ENCODE measurements around the gene LIMS2.

Gene LIMS2, protein sequence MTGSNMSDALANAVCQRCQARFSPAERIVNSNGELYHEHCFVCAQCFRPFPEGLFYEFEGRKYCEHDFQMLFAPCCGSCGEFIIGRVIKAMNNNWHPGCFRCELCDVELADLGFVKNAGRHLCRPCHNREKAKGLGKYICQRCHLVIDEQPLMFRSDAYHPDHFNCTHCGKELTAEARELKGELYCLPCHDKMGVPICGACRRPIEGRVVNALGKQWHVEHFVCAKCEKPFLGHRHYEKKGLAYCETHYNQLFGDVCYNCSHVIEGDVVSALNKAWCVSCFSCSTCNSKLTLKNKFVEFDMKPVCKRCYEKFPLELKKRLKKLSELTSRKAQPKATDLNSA

DNA sequence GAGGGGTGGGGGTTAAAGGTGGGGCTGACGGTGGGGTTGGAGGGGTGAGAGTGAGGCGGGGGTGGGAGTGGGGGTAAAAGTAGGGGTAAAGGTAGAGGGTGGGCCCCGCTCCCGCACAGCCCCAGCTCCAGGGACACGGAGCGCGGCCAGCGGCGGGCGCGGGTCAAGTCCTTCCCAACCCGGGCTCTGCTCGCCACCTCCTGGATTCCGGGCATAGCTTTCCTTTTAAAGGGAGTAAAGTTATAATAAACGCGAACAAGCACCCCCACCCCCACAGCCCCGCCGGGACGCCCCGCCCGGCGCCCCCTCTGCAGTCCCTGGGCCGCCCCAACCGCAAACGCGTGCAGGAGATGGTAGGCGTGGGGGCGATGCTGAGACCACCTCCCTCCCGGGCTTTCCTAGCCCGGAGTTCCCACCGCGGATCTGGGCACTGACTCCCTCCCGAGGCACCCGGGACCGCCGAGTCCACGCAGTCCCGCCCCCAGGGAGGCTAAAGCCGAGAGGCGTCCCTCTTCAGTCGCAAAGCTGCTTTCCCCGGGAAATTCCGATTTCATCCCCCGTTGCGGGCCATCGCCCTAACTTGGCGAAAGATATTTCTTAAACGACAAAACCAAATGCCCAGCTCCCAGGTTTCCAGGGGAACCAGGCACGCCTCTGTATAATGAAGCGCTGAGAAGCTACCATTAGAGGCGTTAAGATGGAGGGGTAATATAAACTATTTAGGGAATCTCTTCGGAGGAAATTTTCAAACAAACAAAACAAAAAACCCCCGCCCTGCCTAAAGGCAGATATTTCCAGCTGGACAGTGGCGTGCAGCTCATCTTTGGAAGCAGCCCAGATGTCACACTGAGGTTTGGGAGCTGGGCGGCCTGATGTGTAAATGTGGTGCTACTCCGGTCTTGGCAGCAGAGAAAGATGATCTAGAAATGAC lies at the start of gene LIMS2:
TSS of gene LIMS2 (minus strand) at position 200 of the 931 bp plus-strand sequence. CDS start 506 bp downstream, outside the sequence.
- no peak for DNase-seq

DNA sequence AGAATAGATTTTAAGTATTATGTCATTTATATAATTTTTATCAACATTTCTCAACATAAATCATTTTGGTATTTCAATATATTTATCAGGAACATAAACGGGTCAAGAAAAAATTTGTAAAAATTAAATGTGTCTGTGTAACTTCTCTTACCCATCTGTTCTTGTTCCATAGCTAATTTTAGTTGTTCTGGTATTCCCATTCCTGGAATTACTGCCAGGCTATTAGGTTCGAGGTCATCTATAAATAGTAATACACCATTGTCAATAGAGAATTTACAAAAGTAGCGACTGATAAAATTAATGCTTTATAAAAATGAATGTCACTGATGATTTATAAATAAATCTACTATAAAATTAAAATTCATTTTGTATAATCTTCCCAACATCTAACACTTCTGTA lies 47.5 kb upstream of the LIMS2 start:
- DNase-seq = no peak

DNA sequence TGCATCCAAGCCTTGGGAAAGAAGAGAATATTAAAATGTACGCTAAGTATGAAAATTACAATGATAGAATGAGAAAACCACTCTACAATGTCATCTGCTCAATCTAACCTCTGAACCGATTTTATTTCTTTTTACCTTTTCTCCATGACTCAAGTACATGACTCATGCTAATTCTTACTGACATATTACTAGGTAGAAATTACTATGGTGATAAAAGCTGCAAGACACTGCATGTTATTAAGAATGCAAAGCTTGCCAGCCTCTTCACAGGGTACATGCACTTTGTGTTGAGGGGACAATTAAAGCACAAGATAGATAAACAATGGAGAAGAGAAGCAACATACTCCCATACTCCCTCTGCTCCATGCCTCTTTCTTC lies 46.6 kb upstream of the LIMS2 start:
- no peak for DNase-seq

DNA sequence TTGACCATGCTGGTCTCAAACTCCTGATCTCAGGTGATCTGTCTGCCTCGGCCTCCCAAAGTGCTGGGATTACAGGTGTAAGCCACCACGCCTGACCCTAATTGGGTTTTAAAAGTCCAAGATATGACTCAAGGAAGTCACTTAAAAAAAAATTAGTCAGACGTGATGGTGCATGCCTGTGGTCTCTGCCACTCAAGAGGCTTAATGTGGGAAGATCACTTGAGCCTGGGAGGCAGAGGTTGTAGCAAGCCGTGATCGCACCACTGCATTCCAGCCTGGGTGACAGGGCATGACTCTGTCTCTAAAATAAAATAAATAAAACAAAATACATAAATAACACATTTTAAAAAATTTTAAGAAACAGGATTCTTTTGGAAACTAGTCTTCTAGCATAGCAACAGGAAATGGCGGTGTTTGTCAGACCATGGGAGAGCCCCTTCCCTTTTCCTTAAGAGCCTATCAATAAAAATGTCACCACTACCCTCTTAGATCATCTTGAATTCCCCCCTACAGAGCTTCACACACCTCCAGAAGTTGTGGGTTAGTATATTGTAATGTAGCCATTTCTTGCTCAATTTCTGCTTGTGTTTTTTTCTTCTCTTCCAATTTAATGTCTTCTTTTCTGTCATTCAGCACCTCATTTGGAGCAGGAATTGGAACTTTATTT lies 46.1 kb upstream of the LIMS2 start:
- no peak for DNase-seq

DNA sequence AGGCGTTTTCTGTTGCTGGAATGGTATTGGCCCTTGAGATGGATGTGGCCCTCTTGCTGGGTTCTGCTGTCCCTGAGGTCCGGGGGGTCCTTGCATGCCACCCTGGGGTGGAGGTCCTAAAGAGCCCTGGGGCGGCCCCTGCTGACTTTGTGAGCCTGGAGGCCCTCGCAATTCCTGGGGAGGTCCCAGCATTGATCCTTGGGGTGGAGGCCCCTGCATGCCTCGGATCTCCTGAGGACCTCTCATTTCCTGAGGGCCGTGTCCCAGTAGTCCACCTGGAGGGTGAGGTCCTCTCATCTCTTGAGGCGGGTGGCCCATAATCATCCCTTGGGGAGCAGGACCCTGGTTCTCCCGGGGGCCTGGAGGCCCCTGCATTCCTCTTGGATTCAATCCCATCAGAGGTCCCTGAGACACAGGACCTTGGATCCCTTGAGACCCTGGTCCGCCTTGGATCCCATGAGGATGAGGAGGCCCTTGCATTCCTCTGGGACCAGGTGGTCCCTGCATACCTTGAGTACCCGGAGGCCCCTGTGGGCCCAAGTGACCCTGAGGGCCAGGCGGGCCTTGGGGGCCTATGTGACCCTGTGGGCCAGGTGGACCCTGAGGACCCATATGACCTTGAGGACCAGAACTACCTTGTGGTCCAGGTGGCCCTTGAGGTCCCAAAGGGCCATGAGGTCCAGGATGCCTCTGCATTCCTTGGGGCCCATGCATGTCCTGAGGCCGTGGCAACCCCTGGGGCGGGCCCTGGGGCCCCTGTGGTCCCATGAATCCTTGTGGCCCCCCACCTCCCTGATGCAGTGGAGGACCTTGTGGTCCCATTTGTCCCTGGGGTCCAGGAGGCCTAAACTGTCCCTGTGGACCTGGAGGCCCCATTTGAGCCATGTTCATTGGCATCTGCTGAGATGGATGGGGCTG lies 44.2 kb upstream of the LIMS2 start:
- no peak for DNase-seq

DNA sequence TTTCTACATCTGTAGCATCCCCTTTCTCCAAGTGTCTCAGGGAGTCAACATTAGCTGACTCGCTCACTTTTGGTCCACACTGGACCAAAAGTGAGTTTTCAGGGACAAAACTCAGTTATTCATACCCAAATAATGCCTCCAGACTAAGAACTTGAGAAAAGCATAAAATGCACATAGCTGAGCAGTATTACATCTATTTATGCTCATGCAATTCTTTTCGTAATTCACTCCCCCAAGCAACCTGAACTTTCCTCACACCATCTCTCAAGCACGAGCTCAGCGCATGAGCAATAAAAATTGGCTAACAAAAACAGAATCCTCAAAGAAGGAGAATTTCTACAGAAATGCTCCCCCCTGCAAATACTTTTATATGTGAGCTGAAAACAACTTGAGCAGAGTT lies 42.9 kb upstream of the LIMS2 start:
- no peak for DNase-seq

DNA sequence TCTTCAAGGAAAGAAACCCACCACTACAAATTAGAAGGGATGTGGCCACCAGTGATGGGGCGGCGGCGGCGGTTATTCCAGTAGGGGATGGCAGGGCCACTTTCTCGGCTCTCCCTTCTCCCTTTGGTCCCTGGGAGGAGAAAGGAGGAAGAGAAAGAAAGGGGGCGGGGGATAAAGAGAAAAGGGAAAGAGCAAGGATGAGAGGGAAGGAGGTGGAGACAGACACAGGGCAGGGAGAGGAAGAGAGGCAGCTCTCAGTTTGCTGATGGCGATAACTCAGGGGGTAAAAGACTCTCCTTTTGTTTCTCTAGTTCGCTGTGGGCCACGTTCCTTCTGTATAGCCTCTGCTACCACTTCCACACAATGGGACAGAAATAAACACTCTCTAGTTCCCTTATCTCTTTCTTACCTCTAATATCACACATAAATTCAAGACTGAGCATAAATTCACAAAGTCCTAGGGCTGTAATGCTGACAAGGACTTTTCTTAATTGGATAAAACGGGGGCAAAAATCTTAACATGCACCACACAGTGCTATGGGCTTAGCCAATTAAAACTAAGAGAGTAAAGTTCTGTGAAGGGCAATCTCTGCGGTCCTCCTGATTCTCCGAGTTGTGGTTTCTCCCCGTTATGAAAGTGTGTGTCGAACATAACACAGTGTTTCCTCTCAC lies 40.6 kb upstream of the LIMS2 start:
- no peak for DNase-seq

DNA sequence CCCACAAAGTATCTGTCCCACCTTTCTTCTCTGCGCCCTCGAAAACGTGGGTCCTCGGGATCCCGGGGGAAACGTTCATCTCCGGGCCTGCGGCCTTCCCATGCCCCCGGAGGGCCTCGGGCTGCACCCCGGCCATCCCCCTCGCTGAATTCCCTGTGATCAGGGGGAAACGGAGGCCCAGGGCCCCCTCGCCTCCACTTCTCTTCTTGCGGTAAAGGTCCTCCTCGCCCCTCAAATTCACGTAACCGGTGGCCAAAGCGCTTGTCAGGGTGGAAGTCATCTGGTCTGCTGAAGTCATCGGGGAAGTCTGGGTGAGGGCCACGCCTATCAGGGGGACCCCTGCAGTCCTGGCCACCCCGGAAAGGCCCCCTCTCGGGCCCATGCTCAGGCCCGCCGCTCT lies 38.2 kb upstream of the LIMS2 start:
- DNase-seq = no peak

DNA sequence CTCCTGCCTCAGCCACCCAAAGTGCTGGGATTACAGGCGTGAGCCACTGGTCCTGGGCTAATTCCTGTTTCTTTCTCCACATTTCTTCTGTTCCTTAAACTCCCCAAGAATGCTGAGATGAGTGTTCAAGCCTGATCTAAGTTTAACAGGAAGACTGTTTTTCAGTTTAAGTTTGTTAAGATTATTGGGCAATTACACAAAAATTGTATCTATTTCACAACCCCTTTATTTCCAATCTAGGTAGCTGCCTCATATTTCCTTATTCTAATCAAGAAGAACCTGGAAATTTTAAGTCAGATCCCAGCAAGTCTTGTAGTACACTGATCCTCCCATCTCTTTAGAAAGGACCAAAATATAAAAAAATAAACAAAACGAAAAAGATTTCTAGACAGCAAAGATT lies 37.7 kb upstream of the LIMS2 start:
- DNase-seq = no peak

DNA sequence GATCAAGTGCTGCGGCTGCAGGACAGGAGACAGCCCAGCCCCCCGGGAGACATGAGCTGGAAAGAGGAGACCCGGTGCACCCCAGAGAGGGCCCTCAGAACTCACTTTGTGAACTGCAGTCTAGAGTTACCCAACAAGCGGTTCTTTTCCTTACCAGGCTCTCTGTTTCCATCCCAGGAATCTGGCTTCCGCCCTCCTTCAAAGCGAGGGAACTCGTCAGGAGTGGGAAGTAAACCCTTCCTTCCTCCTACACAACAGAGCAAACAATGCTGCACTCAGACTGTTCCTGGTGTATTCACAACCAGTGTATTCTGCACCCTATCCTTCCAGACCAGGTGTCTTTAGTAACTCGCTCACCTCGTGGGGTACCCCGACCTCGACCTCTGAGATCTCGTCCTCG lies 34.0 kb upstream of the LIMS2 start:
- no peak for DNase-seq

DNA sequence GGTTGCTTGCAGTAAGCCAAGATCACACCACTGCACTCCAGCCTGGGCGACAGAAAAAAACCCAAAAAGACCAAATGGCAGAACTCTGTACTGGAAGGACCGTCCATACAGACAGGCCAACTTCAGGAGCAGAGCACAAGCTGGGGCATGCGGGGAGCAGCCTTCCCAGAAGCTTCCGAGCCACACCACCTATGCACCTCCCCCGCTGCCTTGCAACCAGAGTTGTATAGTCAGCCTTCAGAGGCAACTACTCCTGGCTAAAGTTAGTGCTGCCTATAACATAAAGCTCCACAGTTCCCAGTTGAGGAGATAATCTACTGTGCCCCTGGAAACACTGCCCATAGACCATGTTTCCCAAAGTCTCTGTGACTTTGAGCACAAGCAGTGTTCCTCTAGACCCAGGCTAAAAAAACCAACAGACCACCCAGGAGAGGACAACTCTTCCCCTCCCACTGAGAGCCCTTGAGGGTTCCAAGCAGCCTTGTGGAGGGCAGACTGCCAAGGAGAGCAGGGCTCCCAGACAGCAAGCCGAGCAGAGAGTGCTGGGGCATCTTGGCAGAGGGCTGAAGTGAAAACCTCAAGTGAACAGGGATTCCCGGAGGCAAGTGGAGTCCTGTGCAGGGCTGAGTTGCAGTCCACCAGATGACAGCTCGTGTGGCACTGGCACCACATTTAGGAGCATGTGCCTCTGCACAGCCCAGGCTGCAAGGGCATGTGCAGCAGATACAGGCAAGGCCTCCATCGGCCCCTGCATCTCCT lies 32.7 kb upstream of the LIMS2 start:
- no peak for DNase-seq

DNA sequence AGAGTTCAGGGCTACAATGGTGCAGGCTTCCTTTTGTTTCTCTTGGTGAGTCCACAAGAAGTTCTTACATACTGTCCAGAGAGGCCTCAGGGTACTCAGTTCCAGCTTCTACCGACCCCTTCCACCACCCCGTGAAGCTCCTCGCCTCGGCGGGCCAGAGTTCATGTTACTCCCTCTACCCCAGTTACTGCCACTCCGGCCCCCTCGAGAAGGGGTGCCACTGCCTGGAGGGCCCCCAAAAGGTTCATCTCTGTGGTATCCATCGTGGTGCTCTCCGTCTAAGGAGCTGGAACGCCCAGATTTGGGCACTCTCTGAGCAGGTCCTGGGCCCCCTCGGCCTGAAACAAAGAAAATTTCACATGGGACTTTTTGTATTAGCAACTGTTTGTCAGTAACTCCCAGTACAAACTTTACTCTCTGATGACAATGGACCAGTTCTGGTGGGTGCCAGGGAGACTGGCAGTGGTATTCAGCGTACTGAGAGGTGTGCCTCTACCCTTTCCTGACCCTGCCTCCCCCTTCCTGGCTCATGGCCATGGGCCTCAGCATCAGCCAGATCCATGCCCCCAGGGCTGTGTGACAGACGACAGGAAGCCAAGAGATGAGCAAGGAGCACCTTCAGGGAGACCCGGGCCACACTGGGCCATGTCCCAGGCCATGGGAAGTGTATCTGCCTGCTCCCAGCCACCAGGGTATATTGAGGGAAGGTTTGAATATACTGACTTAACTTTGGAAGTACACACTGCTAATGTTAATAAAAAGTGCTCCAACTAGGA lies 31.1 kb upstream of the LIMS2 start:
- no peak for DNase-seq

DNA sequence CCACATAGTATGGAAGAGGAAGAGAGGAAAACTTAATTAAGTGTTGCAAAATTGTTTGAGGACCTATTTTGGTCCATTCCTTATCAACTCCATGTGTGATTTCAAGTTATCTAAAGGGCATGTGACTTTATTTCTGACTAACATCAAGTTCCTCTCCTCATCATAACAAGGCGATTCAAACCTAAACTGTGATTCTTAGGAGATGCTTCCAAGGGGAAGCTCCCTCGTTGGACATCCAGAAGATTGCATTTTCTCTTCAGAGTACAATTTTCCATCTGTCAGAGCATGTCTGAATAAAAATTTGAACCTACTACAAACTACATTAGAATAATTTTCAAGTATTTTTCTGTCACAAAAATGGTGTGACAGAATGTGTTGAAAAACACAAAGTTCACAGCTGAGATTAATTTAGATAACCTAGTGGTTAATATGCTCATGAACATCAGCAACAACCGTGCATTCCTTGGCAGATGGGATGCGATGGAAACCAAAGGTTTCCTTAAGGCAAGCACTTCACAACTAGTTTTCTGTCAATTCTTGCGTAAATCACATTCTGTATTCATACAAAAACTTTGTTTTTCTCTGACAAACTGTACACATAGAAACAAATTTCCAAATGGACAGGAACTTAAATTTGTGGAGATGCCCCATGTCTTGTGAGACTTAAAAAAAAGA lies 30.2 kb upstream of the LIMS2 start:
- DNase-seq = no peak

DNA sequence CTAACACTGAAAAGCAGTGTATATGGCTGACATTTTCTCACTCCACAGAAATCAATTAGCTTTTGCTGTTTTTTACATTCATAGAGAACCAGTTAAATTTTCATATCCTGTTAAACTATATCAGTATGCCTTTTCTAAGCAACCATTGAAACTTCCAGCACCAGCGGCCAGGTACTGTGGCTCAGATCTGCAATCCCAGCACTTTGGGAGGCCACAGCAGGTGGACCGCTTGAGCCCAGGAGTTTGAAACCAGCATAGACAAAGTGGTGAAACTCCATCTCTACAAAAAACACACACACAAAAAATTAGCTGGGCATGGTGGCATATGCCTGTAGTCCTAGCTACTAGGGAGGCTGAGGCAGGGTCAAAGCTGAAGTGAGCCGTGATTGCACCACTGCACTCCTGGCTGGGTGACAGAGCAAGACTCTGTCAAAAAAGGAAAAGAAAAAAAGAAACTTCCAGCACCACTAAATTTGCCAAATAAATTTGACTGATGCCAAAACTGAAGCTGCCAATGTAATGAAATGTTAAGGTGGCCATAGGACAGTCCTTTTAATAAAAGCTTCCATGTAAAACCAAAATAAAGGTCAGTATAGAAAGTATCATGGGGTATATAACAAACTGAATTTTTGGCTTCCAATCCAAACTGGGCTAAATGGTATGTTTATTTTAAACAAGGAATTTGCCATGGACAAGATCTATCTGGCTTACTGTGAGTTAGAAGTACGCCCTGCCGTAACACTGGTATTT lies 29.5 kb upstream of the LIMS2 start:
- no peak for DNase-seq

DNA sequence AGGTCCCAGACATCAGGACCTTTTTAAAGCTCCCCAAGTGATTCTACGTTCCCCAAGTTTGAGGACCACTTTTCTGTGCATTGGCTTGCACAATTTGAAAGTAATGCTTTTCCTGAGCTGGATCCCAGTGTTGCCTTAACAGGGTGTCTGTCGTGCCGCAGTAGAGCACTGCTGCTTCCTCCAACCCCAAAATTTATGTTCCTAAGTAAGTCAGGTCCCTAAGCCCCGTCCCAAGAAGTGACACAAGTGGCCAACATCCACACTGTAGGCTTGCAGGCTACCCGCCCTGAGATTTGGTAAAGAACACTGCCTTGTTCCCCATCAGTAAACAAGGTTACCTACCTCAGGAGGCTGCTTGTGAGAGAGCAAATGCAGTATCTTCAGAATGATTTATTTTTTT lies 28.0 kb upstream of the LIMS2 start:
- no peak for DNase-seq

DNA sequence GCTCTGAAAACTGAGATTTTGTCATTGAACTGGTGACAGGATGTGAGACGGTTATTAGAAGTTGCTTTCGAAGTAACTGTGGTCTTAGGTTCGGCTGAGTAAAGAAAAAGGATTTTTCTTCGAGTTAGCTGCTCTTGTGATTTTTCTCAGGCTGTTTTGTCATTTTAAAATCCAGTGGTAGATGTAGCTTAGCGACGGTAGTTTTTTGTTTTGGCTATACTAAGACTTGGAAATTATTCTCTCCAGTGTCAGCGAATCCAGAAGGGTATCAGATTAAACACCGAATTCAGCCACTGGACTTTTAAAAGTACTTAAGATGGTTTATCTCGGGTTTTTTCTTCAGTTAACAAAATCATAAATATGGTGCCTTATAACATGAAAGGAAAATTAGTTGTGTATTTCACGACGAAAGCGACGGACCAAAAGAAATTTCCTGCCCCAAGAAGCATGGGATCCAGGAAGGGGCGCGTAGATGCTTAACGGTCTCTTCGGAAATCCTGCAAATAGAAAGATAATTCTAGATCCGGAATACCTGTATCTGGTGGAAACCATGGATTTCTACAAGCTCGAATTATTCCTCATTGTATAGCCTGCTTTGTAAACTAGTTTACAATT lies 27.2 kb upstream of the LIMS2 start:
- no peak for DNase-seq

DNA sequence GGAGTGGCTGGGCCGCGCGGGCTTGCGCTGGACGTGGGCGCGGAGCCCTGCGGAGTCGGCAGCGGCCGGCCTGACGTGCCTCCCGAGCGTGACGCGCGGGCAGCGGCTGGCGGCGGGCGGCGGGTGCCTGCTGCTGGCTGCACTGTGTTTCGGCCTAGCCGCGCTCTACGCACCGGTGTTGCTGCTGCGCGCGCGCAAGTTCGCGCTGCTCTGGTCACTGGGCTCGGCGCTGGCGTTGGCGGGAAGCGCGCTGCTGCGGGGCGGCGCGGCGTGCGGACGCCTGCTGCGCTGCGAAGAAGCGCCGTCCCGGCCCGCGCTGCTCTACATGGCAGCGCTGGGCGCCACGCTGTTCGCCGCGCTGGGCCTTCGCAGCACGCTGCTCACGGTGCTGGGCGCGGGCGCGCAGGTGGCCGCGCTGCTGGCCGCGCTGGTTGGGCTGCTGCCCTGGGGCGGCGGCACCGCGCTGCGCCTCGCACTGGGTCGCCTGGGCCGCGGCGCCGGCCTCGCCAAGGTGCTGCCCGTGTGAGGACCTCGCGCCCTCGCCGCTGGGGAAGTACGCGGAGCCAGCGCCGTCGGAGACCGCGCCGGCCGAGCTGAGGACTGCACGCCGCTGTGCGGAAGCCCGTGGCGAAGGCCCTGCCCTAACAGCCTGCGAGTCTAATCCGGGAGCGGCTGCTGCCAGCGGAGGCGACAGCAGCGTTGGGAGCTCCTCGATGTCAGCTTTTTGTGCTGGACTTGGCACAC lies 26.5 kb upstream of the LIMS2 start:
- DNase-seq = peak; percentile 9 to 28

DNA sequence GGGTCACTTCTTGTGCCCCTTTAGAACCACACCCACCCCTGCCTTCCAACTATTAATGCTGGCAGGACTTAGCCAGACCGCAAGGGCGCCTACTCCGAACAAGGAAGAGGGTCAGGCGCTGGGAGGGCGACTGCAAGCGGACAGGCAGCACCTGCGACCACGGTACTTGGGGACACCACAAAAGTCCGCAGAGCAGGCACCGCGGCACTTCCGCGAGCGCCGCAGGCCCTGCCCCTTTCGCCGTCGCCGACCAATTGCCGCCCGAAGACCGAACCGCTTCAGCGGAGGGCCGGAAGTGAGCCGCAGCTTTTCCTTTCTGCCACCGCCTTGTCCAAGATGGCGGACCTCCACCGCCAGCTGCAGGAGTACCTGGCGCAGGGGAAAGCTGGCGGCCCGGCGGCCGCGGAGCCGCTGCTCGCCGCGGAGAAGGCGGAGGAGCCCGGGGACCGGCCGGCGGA lies 25.9 kb upstream of the LIMS2 start, which contains the start of gene SFT2D3:
TSS of gene SFT2D3 (plus strand) at position 305 of the 458 bp plus-strand sequence. CDS start at position 337, 32 bp downstream.
- peak; percentile 44 to 60 for DNase-seq

Data from NCI-H187 (cell line).